ENCODE data around the gene LPP.

- no peak for TF ChIP-seq CTCF (IDR thresholded peaks at IDR 0.05; ENCODE audit: low read length)
- TF ChIP-seq EZH2phosphoT487 (IDR thresholded peaks at IDR 0.05; ENCODE audit: low read length) = no peak
These were observed 27.7 kb upstream of the LPP start for GRCh38 chr3:188126276-188126675.

All from MM.1S (cell line).